Erythroblast (primary cell): ENCODE data around the gene CTNNA2.

Experiments used
- GATA1 ChIP-seq: IDR thresholded peaks from 2 replicates; pipeline ENCODE4 v1.6.1; 2011; ENCODE audit warnings: low read depth, mild to moderate bottlenecking, control low read depth, low read length, moderate library complexity
- POLR2A ChIP-seq: IDR thresholded peaks from 2 replicates; pipeline ENCODE4 v1.6.1; 2011; ENCODE audit warnings: mild to moderate bottlenecking, low read length

DNA sequence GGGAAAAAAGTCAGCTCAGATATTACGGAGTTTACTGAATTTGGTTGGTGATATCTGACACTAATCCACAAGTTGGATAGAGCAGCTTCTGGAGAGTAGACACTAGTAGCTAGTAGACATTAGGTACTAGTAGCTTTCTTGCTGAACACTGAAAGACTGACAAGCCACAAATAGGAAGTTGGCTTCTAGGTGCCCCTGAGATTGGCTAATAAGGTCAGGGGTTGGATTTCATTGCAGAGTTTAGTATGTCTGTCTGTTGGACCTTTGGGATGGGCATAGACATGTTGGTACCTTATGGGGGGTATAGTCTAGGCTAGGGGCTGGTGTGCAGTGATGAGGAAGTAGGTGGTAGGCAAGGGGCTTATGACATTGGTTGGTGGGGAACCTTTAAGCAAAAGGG is 956.6 kb downstream of the CTNNA2 start:
- TF ChIP-seq POLR2A (no peak), GATA1 (no peak)
